BJ (cell line): Measurements from ENCODE around the gene ARAP1. TPM values are rescaled to one million over a fixed set of nuclear protein-coding genes. Genes with fewer than 3 reads are reported as not detected.

ENCODE experiments used
- CTCF ChIA-PET: fragments of 350-600 bp; formaldehyde crosslinking; extraction: SDS; loops from one replicate; lab custom pipeline; 2021; ENCODE audit warnings: antibody characterized with exemption, inconsistent platforms; lab: Yijun Ruan, JAX
- POLR2A ChIA-PET: fragments of 300-600 bp; sonication (Branson Sonifier 250); formaldehyde crosslinking; extraction: SDS; loops from one replicate; lab custom pipeline; 2021; ENCODE audit warnings: antibody characterized with exemption; lab: Charles Lee
- DNase-seq: peaks from one replicate; pipeline ENCODE4 v3.0.0-alpha.2; 2011; ENCODE audit warnings: low read depth
- H3K27me3 ChIP-seq: 2 replicates; pipeline ENCODE4 v1.6.0; 2011; ENCODE audit warnings: low read length; ENCODE audit not compliant: control insufficient read depth, insufficient read depth
- H3K36me3 ChIP-seq: 2 replicates; pipeline ENCODE4 v1.5.1; 2011; ENCODE audit warnings: low read length; ENCODE audit not compliant: control insufficient read depth, insufficient read depth
- H3K4me3 ChIP-seq: 2 replicates; pipeline ENCODE4 v1.5.1; 2011; ENCODE audit warnings: low read depth, mild to moderate bottlenecking, control low read depth, low read length
- CTCF ChIP-seq: IDR thresholded peaks from 2 replicates; pipeline ENCODE4 v1.5.1; 2011; ENCODE audit warnings: low read depth, mild to moderate bottlenecking, control low read depth, inconsistent platforms, low read length, moderate library complexity; ENCODE audit not compliant: insufficient read depth
- polyA plus RNA-seq: library from polyadenylated mRNA; depleted of rRNA; stranded (reverse); fragments of >200 nt; gene quantifications from 2 replicates; pipeline ENCODE4 v1.2.3, GENCODE V29; 2011

The ARAP1 gene
- polyA plus RNA-seq, 1 experiment, result 74.5 TPM

GRCh38 chr11:72696866-72697700 lies 55.1 kb downstream of the ARAP1 start:
- Histone ChIP-seq H3K36me3 (peaks cover 67% of the 10 kb centered on the region), H3K27me3 (no peaks in the 10 kb centered on the region), H3K4me3 (no peak overlapping the region)
- ChIA-PET CTCF (interaction anchor here (1.7 to 6.1 kb wide), 2 partner anchors 13 to 116 kb away, joined by 4 to 41 read pairs; no protein-coding TSS in a partner anchor), POLR2A (no interaction called here)
- DNase-seq, result no peak
- TF ChIP-seq CTCF, result no peak

- POLR2A ChIA-PET, result no interaction called here
- no peak for TF ChIP-seq CTCF
- Histone ChIP-seq H3K27me3 (no peaks in the 10 kb centered on the region), H3K4me3 (no peak overlapping the region), H3K36me3 (peaks cover 64% of the 10 kb centered on the region)
- CTCF ChIA-PET, result interaction anchor here (0.8 to 6.1 kb wide), 2 partner anchors 12 to 25 kb away, joined by 3 to 41 read pairs; no protein-coding TSS in a partner anchor
- DNase-seq, result no peak
Observed at GRCh38 chr11:72695354-72695753, 56.9 kb downstream of the ARAP1 start.

GRCh38 chr11:72693271-72693968 lies 58.8 kb downstream of the ARAP1 start:
- TF ChIP-seq CTCF, result no peak
- Histone ChIP-seq H3K4me3 (no peak overlapping the region), H3K36me3 (peaks cover 61% of the 10 kb centered on the region), H3K27me3 (no peaks in the 10 kb centered on the region)
- ChIA-PET POLR2A (interaction anchor here (0.5 kb wide), 1 partner anchor 10 kb away, joined by 3 read pairs; no protein-coding TSS in a partner anchor), CTCF (interaction anchor here (3.7 kb wide), 1 partner anchor 10 kb away, joined by 22 read pairs; no protein-coding TSS in a partner anchor)
- DNase-seq, result no peak

- no peak for DNase-seq
- H3K27me3 ChIP-seq, result no peaks in the 10 kb centered on the region
- no peak for TF ChIP-seq CTCF
- no peak overlapping the region for H3K4me3 ChIP-seq
- H3K36me3 ChIP-seq, result peaks cover 56% of the 10 kb centered on the region
- CTCF ChIA-PET, result interaction anchor here (1.0 to 3.7 kb wide), 2 partner anchors 9 to 10 kb away, joined by 8 to 22 read pairs; no protein-coding TSS in a partner anchor
- POLR2A ChIA-PET, result interaction anchor here (0.5 kb wide), 1 partner anchor 10 kb away, joined by 3 read pairs; no protein-coding TSS in a partner anchor
Observed at GRCh38 chr11:72692498-72693237, 59.5 kb downstream of the ARAP1 start.
